WTC11 (cell line): Measurements from ENCODE around the gene BAIAP2L2. TPM values are rescaled to one million over a fixed set of nuclear protein-coding genes. Genes with fewer than 3 reads are reported as not detected.

Source experiments
- ATAC-seq: fragments of 200-7000 bp; cut with Tn5 transposase; 2 replicates; pipeline ENCODE4 v1.10.0; 2021; ENCODE audit warnings: mild to moderate bottlenecking, moderate library complexity
- CTCF ChIA-PET: fragments of 300-600 bp; sonication (Branson Sonifier 250); formaldehyde crosslinking; loops from one replicate; lab custom pipeline; 2021; ENCODE audit warnings: antibody characterized with exemption; lab: Charles Lee
- POLR2A ChIA-PET: fragments of 350-600 bp; sonication (Branson Sonifier 250); formaldehyde crosslinking; loops from one replicate; lab custom pipeline; 2021; ENCODE audit warnings: antibody characterized with exemption; lab: Charles Lee
- DNase-seq: peaks from one replicate; pipeline ENCODE4 v3.0.0; 2021; ENCODE audit warnings: low spot score
- H3K27ac Mint-ChIP-seq: 2 replicates; pipeline ENCODE4 v1.8.0; 2021; ENCODE audit warnings: mixed read lengths
- H3K27me3 Mint-ChIP-seq: 2 replicates; pipeline ENCODE4 v1.8.0; 2021; ENCODE audit warnings: low read depth, mild to moderate bottlenecking, moderate library complexity, mixed read lengths
- H3K36me3 Mint-ChIP-seq: 2 replicates; pipeline ENCODE4 v1.8.0; 2021; ENCODE audit warnings: mixed read lengths
- H3K4me1 Mint-ChIP-seq: 2 replicates; pipeline ENCODE4 v1.8.0; 2022; ENCODE audit warnings: mixed read lengths
- H3K4me3 Mint-ChIP-seq: 2 replicates; pipeline ENCODE4 v1.8.0; 2021; ENCODE audit warnings: mild to moderate bottlenecking, moderate library complexity, mixed read lengths
- H3K9me3 Mint-ChIP-seq: 2 replicates; pipeline ENCODE4 v1.8.0; 2021; ENCODE audit warnings: mixed read lengths
- ARID4B ChIP-seq: sonication (generic); formaldehyde crosslinking; IDR thresholded peaks from 2 replicates; pipeline ENCODE4 v1.8.0; 2023; ENCODE audit warnings: missing genetic modification reagents, mild to moderate bottlenecking, borderline replicate concordance
- CDX4 ChIP-seq: fragments of 250-450 bp; sonication (Bioruptor Pico); IDR thresholded peaks from 2 replicates; pipeline ENCODE4 v1.9.0; 2021; ENCODE audit warnings: moderate library complexity, mild to moderate bottlenecking, inconsistent platforms, borderline replicate concordance
- ERG ChIP-seq: fragments of 250-450 bp; sonication (Bioruptor Pico); IDR thresholded peaks from 2 replicates; pipeline ENCODE4 v1.8.0; 2021; ENCODE audit warnings: mild to moderate bottlenecking
- FOXK1 ChIP-seq: sonication (generic); formaldehyde crosslinking; IDR thresholded peaks from 2 replicates; pipeline ENCODE4 v1.8.0; 2022; ENCODE audit warnings: mild to moderate bottlenecking, moderate library complexity, missing genetic modification reagents
- IRF1 ChIP-seq: sonication (generic); formaldehyde crosslinking; IDR thresholded peaks from 2 replicates; pipeline ENCODE4 v1.8.0; 2023; ENCODE audit warnings: missing genetic modification reagents
- JUN ChIP-seq: sonication (generic); formaldehyde crosslinking; IDR thresholded peaks from 2 replicates; pipeline ENCODE4 v1.8.0; 2023; ENCODE audit warnings: mild to moderate bottlenecking, missing genetic modification reagents
- RORB ChIP-seq: fragments of 250-450 bp; sonication (Bioruptor Pico); IDR thresholded peaks from 2 replicates; pipeline ENCODE4 v1.9.0; 2021; ENCODE audit warnings: mild to moderate bottlenecking
- SMAD4 ChIP-seq: sonication (generic); formaldehyde crosslinking; IDR thresholded peaks from 2 replicates; pipeline ENCODE4 v1.8.0; 2022; ENCODE audit warnings: mild to moderate bottlenecking, missing genetic modification reagents
- USF2 ChIP-seq: sonication (generic); formaldehyde crosslinking; IDR thresholded peaks from 2 replicates; pipeline ENCODE4 v1.8.1; 2023; ENCODE audit warnings: mild to moderate bottlenecking, missing genetic modification reagents, moderate library complexity
- ZBTB43 ChIP-seq: sonication (generic); formaldehyde crosslinking; IDR thresholded peaks from 2 replicates; pipeline ENCODE4 v1.8.1; 2023; ENCODE audit warnings: mild to moderate bottlenecking, missing genetic modification reagents
- ZNF423 ChIP-seq: fragments of 250-450 bp; sonication (Bioruptor Pico); IDR thresholded peaks from 2 replicates; pipeline ENCODE4 v2.1.2; 2022; ENCODE audit warnings: mild to moderate bottlenecking, moderate library complexity
- total RNA-seq: library from RNA; stranded (reverse); gene quantifications from 3 replicates; pipeline ENCODE4 v1.2.3, GENCODE V29; 2021
- TF ChIP-seq, protein P1 (sequence below): sonication (generic); formaldehyde crosslinking; IDR thresholded peaks from 2 replicates; pipeline ENCODE4 v1.8.1; 2022; ENCODE audit warnings: mild to moderate bottlenecking, missing genetic modification reagents, moderate library complexity, borderline replicate concordance
- TF ChIP-seq, protein P2 (sequence below): sonication (generic); formaldehyde crosslinking; IDR thresholded peaks from 2 replicates; pipeline ENCODE4 v1.8.1; 2023; ENCODE audit warnings: mild to moderate bottlenecking, missing genetic modification reagents, borderline replicate concordance

Gene BAIAP2L2
- total RNA-seq, 1 experiment from 2014 or later, result 3.0 TPM

DNA sequence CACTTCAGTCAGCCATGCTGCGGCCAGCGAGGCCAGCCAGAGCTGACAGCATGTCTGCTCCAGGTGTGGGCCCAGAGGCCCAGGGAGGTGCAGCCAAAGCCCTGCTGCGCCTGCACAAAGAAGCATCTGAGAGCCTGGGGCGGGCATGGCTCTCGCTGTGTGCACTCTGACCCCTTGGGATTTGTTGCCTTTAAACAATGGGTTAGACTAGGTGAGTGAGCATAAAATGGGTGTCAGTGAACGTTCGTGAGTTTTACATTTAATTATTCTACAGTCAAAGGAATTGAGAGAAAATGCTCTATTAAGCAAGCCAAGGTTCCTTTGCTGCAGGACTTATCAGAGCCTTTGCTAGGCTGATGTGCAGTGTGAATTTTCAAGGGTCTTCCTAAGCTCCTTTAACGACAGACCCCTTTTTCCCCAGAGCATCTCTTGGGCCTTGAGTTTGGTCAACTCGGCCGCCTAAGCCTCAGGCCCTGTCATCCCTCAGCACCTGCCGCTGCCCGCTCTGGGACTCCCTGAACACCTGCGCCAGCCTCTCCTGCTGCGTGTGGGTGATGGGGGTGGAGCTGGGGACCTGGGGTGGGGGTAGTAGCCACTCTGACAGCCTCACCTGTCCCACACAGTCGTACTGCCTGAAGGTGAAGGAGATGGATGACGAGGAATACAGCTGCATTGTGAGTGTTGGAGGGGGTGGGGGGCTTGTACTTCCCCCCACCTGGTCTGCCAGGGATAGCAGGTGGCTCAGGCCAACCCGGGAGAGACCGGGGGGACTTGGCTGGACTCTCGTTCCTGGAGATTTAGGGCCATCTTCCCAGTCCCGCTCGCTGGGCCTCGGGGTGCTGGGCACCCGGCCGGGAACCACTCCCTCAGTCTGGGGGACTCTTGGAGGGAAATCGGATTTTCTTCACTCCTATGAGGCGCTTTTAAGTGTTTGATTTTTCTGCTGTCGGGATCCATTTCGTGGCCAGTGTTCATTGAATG lies 37.0 kb downstream of the BAIAP2L2 start (continued):
- no peak for TF ChIP-seq ARID4B (CRISPR knock-in tag)
- TF ChIP-seq FOXK1 (CRISPR knock-in tag), result no peak
- TF ChIP-seq, protein P1, sequence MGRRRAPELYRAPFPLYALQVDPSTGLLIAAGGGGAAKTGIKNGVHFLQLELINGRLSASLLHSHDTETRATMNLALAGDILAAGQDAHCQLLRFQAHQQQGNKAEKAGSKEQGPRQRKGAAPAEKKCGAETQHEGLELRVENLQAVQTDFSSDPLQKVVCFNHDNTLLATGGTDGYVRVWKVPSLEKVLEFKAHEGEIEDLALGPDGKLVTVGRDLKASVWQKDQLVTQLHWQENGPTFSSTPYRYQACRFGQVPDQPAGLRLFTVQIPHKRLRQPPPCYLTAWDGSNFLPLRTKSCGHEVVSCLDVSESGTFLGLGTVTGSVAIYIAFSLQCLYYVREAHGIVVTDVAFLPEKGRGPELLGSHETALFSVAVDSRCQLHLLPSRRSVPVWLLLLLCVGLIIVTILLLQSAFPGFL (CRISPR knock-in tag), result no peak
- no peak for TF ChIP-seq ZNF423 (CRISPR knock-in tag)

DNA sequence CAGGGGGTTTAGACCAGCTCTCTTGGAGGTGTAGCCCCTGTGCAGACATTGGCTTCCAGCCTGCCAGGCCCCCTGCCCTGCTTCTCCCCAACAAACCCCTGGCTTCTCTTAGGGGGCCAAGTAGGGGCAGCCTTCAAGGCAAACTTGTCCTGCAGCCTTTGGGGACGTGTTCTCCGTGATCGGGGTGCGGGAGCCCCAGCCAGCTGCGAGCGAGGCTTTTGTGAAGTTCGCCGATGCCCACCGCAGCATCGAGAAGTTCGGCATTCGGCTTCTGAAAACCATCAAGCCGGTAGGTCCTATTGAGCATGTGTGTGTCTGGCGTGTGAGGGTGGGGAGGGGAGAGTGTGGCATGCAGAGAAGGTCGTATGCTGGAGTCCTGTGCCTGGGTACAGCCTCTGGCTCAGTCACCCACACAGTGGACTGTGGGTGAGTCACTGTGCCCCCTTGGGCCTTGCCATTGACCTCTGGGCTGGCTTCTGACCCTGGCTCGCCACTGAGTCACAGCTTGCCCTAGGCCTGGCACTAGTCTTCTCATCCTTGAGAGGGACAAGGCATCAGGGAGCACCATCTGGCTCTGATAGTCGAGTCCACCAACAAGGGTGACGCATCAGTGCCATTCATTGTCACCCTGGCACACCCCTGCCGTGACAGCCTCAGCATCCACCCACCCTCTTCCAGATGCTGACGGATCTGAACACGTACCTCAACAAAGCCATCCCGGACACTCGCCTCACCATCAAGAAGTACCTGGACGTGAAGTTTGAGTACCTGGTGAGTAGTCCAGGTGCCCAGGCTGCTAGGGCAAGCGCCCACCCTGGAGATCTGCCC lies 37.9 kb downstream of the BAIAP2L2 start:
- POLR2A ChIA-PET, result no interaction called here
- DNase-seq, result no peak
- CTCF ChIA-PET, result interaction anchor here (0.6 to 3.4 kb wide), 5 partner anchors 20 to 32 kb away, joined by 3 to 41 read pairs (median 9); no protein-coding TSS in a partner anchor
- H3K27me3 Mint-ChIP-seq, result no peaks in the 10 kb centered on the region
- H3K27ac Mint-ChIP-seq, result no peak overlapping the region
- H3K4me3 Mint-ChIP-seq, result no peak overlapping the region
- peaks cover 2% of the 10 kb centered on the region; the same call in 1 of the 2 replicates for H3K4me1 Mint-ChIP-seq
- no peak for ATAC-seq
- H3K9me3 Mint-ChIP-seq, result no peaks in the 10 kb centered on the region
- peaks cover 10% of the 10 kb centered on the region for H3K36me3 Mint-ChIP-seq
- TF ChIP-seq ERG (CRISPR knock-in tag) (no peak), USF2 (CRISPR knock-in tag) (no peak), JUN (CRISPR knock-in tag) (no peak), RORB (no peak), IRF1 (CRISPR knock-in tag) (no peak), ZNF423 (CRISPR knock-in tag) (no peak), CDX4 (CRISPR knock-in tag) (no peak), ZBTB43 (no peak), SMAD4 (CRISPR knock-in tag) (no peak)
- TF ChIP-seq, protein P2, sequence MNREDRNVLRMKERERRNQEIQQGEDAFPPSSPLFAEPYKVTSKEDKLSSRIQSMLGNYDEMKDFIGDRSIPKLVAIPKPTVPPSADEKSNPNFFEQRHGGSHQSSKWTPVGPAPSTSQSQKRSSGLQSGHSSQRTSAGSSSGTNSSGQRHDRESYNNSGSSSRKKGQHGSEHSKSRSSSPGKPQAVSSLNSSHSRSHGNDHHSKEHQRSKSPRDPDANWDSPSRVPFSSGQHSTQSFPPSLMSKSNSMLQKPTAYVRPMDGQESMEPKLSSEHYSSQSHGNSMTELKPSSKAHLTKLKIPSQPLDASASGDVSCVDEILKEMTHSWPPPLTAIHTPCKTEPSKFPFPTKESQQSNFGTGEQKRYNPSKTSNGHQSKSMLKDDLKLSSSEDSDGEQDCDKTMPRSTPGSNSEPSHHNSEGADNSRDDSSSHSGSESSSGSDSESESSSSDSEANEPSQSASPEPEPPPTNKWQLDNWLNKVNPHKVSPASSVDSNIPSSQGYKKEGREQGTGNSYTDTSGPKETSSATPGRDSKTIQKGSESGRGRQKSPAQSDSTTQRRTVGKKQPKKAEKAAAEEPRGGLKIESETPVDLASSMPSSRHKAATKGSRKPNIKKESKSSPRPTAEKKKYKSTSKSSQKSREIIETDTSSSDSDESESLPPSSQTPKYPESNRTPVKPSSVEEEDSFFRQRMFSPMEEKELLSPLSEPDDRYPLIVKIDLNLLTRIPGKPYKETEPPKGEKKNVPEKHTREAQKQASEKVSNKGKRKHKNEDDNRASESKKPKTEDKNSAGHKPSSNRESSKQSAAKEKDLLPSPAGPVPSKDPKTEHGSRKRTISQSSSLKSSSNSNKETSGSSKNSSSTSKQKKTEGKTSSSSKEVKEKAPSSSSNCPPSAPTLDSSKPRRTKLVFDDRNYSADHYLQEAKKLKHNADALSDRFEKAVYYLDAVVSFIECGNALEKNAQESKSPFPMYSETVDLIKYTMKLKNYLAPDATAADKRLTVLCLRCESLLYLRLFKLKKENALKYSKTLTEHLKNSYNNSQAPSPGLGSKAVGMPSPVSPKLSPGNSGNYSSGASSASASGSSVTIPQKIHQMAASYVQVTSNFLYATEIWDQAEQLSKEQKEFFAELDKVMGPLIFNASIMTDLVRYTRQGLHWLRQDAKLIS (CRISPR knock-in tag), result no peak
